ENCODE data around the gene PTPMT1.

- TF ChIP-seq CTCF (conservative IDR thresholded peaks at IDR 0.05; ENCODE audit: low read depth in 2 of 2) (no peak), EZH2 (IDR thresholded peaks at IDR 0.05; ENCODE audit: low read depth, unreplicated experiment) (no peak), CREB1 (CRISPR knock-in tag; IDR thresholded peaks at IDR 0.05; ENCODE audit: low read depth) (no peak), REST (IDR thresholded peaks at IDR 0.05; ENCODE audit: unreplicated experiment) (no peak), POLR2AphosphoS5 (IDR thresholded peaks at IDR 0.05; ENCODE audit: low read depth) (no peak), STAT1 (IDR thresholded peaks at IDR 0.05; ENCODE audit: unreplicated experiment) (no peak), EZH2phosphoT487 (IDR thresholded peaks at IDR 0.05; ENCODE audit: unreplicated experiment) (no peak), ETS1 (IDR thresholded peaks at IDR 0.05) (no peak)
Observed at GRCh38 chr11:47586098-47586855, 20.9 kb downstream of the PTPMT1 start, which contains the start of gene FAM180B.

Data from GM23338 (cell line).